MM.1S (cell line): ENCODE results near the gene ECHDC1.

ENCODE experiments used
- DNase-seq: peaks from one replicate; pipeline ENCODE4 v3.0.0-alpha.2; 2015
- H2AFZ ChIP-seq: fragments of 300-600 bp; sonication (generic); 2 replicates; pipeline ENCODE4 v1.6.0; 2016; ENCODE audit warnings: antibody characterized with exemption, low read length
- H3F3A ChIP-seq: fragments of 300-600 bp; sonication (generic); 2 replicates; pipeline ENCODE4 v1.6.1; 2016; ENCODE audit warnings: mild to moderate bottlenecking, antibody characterized with exemption, low read length, moderate library complexity, mixed read lengths; ENCODE audit not compliant: insufficient read depth
- H3K27ac ChIP-seq: fragments of 300-600 bp; sonication (generic); 2 replicates; pipeline ENCODE4 v1.5.1; 2016; ENCODE audit warnings: mild to moderate bottlenecking, low read length
- H3K27me3 ChIP-seq: fragments of 300-600 bp; sonication (generic); replicated peaks from 2 replicates; pipeline ENCODE4 v1.6.0; 2016; ENCODE audit warnings: low read length; ENCODE audit not compliant: insufficient read depth
- H3K36me3 ChIP-seq: fragments of 300-600 bp; sonication (generic); replicated peaks from 2 replicates; pipeline ENCODE4 v1.6.1; 2016; ENCODE audit warnings: mild to moderate bottlenecking, low read length, mixed read lengths; ENCODE audit not compliant: insufficient read depth
- H3K4me1 ChIP-seq: fragments of 300-600 bp; sonication (generic); 2 replicates; pipeline ENCODE4 v1.6.1; 2016; ENCODE audit warnings: low read length, mixed read lengths
- H3K4me2 ChIP-seq: fragments of 300-600 bp; sonication (generic); 2 replicates; pipeline ENCODE4 v1.6.0; 2016; ENCODE audit warnings: low read depth, low read length
- H3K4me3 ChIP-seq: fragments of 300-600 bp; sonication (generic); 2 replicates; pipeline ENCODE4 v1.5.1; 2016; ENCODE audit warnings: low read length, mixed read lengths
- H3K79me2 ChIP-seq: fragments of 300-600 bp; sonication (generic); 2 replicates; pipeline ENCODE4 v1.6.1; 2016; ENCODE audit warnings: mixed run types, low read length, mixed read lengths
- H3K9ac ChIP-seq: fragments of 300-600 bp; sonication (generic); 2 replicates; pipeline ENCODE4 v1.6.1; 2016; ENCODE audit warnings: low read length, mixed read lengths
- H3K9me2 ChIP-seq: fragments of 300-600 bp; sonication (generic); replicated peaks from 2 replicates; pipeline ENCODE4 v1.6.1; 2016; ENCODE audit warnings: mild to moderate bottlenecking, low read length, mixed read lengths; ENCODE audit not compliant: insufficient read depth
- H3K9me3 ChIP-seq: fragments of 300-600 bp; sonication (generic); replicated peaks from 2 replicates; pipeline ENCODE4 v1.6.1; 2016; ENCODE audit warnings: mild to moderate bottlenecking, low read length, mixed read lengths; ENCODE audit not compliant: insufficient read depth
- H4K20me1 ChIP-seq: fragments of 300-600 bp; sonication (generic); 2 replicates; pipeline ENCODE4 v1.6.1; 2016; ENCODE audit warnings: mild to moderate bottlenecking, low read length, moderate library complexity, mixed read lengths; ENCODE audit not compliant: insufficient read depth
- CTCF ChIP-seq: fragments of 300-600 bp; sonication (generic); IDR thresholded peaks from 2 replicates; pipeline ENCODE4 v1.5.1; 2016; ENCODE audit warnings: antibody characterized with exemption, low read length, mixed read lengths
- EZH2 ChIP-seq: fragments of 300-600 bp; sonication (generic); optimal IDR thresholded peaks from 2 replicates; pipeline ENCODE3; 2017; ENCODE audit warnings: low read depth, mild to moderate bottlenecking, antibody characterized with exemption, low read length, mixed read lengths
- EZH2phosphoT487 ChIP-seq: fragments of 300-600 bp; sonication (generic); IDR thresholded peaks from 2 replicates; pipeline ENCODE4 v1.6.1; 2018; ENCODE audit warnings: antibody characterized with exemption, low read length

ECHDC1 gene

DNA sequence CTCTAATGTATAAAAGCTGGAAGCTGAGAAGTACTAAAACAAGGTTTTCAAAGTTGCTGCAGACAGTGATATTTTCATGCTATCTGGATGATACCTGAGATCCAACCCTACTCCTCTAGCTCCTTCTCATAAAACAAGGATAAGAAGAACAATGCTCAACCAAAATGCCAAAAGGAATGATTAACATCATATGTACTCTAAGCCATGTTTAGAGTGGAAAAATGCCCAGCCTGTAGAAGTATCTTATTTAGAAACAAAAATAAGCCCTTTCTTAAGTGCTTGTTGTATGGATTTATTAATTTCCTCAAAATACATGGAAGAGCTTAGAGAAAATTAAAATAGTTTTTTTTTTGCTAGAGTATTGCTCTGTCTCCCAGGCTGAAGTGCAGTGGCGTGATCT is 23.7 kb downstream of the ECHDC1 start:
- Histone ChIP-seq H3K4me2 (no peak overlapping the region), H3K9me3 (no peaks in the 10 kb centered on the region), H4K20me1 (no peaks in the 10 kb centered on the region), H3F3A (no peaks in the 10 kb centered on the region), H3K9ac (no peak overlapping the region), H3K79me2 (no peaks in the 10 kb centered on the region), H3K27ac (no peak overlapping the region), H3K4me3 (no peak overlapping the region), H3K36me3 (no peaks in the 10 kb centered on the region; the same call in none of the 2 replicates), H2AFZ (no peak overlapping the region), H3K27me3 (no peaks in the 10 kb centered on the region), H3K9me2 (no peaks in the 10 kb centered on the region), H3K4me1 (no peaks in the 10 kb centered on the region)
- DNase-seq, result no peak
- TF ChIP-seq EZH2phosphoT487 (no peak), EZH2 (no peak), CTCF (no peak)

- no peaks in the 10 kb centered on the region for H3K9me2 ChIP-seq
- H3K36me3 ChIP-seq, result no peaks in the 10 kb centered on the region; the same call in none of the 2 replicates
- H3K79me2 ChIP-seq, result no peaks in the 10 kb centered on the region
- no peak overlapping the region for H3K27ac ChIP-seq
- no peak for TF ChIP-seq EZH2phosphoT487
- TF ChIP-seq CTCF, result no peak
- no peak for TF ChIP-seq EZH2
- no peak overlapping the region for H3K4me2 ChIP-seq
- H4K20me1 ChIP-seq, result no peaks in the 10 kb centered on the region
- no peak overlapping the region for H3K4me3 ChIP-seq
- no peak overlapping the region for H2AFZ ChIP-seq
- H3K27me3 ChIP-seq, result no peaks in the 10 kb centered on the region
- H3K9me3 ChIP-seq, result no peaks in the 10 kb centered on the region
- no peaks in the 10 kb centered on the region for H3F3A ChIP-seq
- no peak overlapping the region for H3K9ac ChIP-seq
- H3K4me1 ChIP-seq, result no peaks in the 10 kb centered on the region
- DNase-seq, result no peak
Observed at GRCh38 chr6:127317388-127318128, 25.9 kb downstream of the ECHDC1 start.

DNA sequence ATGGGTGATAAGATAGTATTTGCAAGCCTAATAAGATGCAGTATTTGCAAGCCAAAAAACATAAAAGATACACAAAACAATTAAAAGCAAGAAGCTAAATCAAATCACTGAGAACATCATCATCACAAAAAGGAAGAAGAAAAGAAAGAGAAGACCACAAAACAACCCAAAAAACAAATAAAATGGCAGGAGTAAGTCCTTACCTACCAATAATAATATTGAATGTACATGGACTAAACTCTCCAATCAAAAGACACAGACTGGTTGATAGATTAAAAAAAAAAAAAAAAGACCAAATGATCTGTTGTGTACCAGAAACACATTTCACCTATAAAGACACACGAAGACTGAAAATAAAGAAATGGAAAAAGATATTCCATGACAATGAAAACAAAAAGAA is 37.7 kb downstream of the ECHDC1 start:
- Histone ChIP-seq H3K9me2 (no peaks in the 10 kb centered on the region), H3K9me3 (no peaks in the 10 kb centered on the region), H3K4me2 (no peak overlapping the region), H3K27ac (no peak overlapping the region), H3K79me2 (peaks cover 15% of the 10 kb centered on the region), H3K9ac (no peak overlapping the region), H3F3A (no peaks in the 10 kb centered on the region), H3K4me1 (no peaks in the 10 kb centered on the region), H3K36me3 (no peaks in the 10 kb centered on the region), H3K27me3 (no peaks in the 10 kb centered on the region), H3K4me3 (no peak overlapping the region), H2AFZ (no peak overlapping the region), H4K20me1 (no peaks in the 10 kb centered on the region)
- no peak for TF ChIP-seq EZH2phosphoT487
- TF ChIP-seq CTCF, result no peak
- no peak for TF ChIP-seq EZH2
- DNase-seq, result no peak
